C4-2B (cell line): ENCODE results near the gene PKLR.
"Not testable (repeated sequence)": the region's sequence is repeated elsewhere in the genome, so short reads cannot be mapped to it uniquely, and the experiment has no call there.

Source experiments
- CTCF ChIP-seq: fragments of 450-650 bp; conservative IDR thresholded peaks from 2 replicates; pipeline ENCODE4 v1.5.1; 2017; ENCODE audit warnings: mild to moderate bottlenecking
- ZFX ChIP-seq: fragments of 450-650 bp; IDR thresholded peaks from 2 replicates; pipeline ENCODE4 v1.6.1; 2017

DNA sequence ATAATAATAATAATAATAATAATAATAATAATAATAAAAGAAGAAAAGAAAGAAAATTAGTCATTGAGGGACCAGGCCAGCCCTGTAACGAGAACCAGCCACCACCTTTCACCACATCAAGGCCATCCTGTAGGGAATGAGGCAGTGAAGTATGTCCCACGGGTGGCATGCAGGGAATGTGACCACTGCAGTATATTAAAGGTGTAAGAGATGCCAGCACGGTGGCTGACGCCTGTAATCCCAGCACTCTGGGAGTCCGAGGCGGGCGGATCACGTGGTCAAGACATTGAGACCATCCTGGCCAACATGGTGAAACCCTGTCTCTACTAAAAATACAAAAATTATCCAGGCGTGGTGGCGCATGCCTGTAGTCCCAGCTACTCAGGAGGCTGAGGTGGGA lies 10.2 kb downstream of the PKLR start:
- TF ChIP-seq CTCF, ZFX: not testable (repeated sequence)
